SK-N-SH treated with all-trans-retinoic acid at 6 μM for 48 hours (cell line): Measurements from ENCODE around the gene NPEPL1.
"Not testable (repeated sequence)": the region's sequence is repeated elsewhere in the genome, so short reads cannot be mapped to it uniquely, and the experiment has no call there.

Source experiments
- ATAC-seq: fragments of 200-7000 bp; cut with Tn5 transposase; 3 replicates; pipeline ENCODE4 v1.9.1; 2020; ENCODE audit warnings: mild to moderate bottlenecking, moderate library complexity
- ARNTL ChIP-seq: fragments of 450-650 bp; formaldehyde crosslinking; IDR thresholded peaks from 2 replicates; pipeline ENCODE4 v1.5.0; 2020; ENCODE audit warnings: low read depth, mild to moderate bottlenecking, moderate library complexity, borderline replicate concordance
- BACH2 ChIP-seq: fragments of 250-450 bp; sonication (Bioruptor Pico); IDR thresholded peaks from 2 replicates; pipeline ENCODE4 v1.9.0; 2021; ENCODE audit warnings: mild to moderate bottlenecking, borderline replicate concordance
- CSDC2 ChIP-seq: fragments of 250-450 bp; sonication (Bioruptor Pico); IDR thresholded peaks from 2 replicates; pipeline ENCODE4 v1.5.0; 2020; ENCODE audit warnings: mild to moderate bottlenecking, moderate library complexity
- ISL1 ChIP-seq: fragments of 250-450 bp; sonication (Bioruptor Pico); IDR thresholded peaks from 2 replicates; pipeline ENCODE4 v2.1.2; 2022; ENCODE audit warnings: mild to moderate bottlenecking, moderate library complexity
- PPARA ChIP-seq: fragments of 250-450 bp; sonication (Bioruptor Pico); IDR thresholded peaks from 2 replicates; pipeline ENCODE4 v1.5.0; 2020; ENCODE audit warnings: mild to moderate bottlenecking, borderline replicate concordance
- RARB ChIP-seq: fragments of 250-450 bp; sonication (Bioruptor Pico); IDR thresholded peaks from 2 replicates; pipeline ENCODE4 v1.8.0; 2021; ENCODE audit warnings: mild to moderate bottlenecking, moderate library complexity
- SNAI2 ChIP-seq: fragments of 250-450 bp; sonication (Bioruptor Pico); IDR thresholded peaks from 2 replicates; pipeline ENCODE4 v1.5.0; 2020; ENCODE audit warnings: mild to moderate bottlenecking, moderate library complexity
- TCF4 ChIP-seq: fragments of 250-450 bp; sonication (Bioruptor Pico); IDR thresholded peaks from 2 replicates; pipeline ENCODE4 v1.8.0; 2021; ENCODE audit warnings: mild to moderate bottlenecking, moderate library complexity, borderline replicate concordance
- TOX ChIP-seq: fragments of 250-450 bp; sonication (Bioruptor Pico); IDR thresholded peaks from 2 replicates; pipeline ENCODE4 v1.8.0; 2021; ENCODE audit warnings: mild to moderate bottlenecking, moderate library complexity, borderline replicate concordance
- ZC3H10 ChIP-seq: fragments of 250-450 bp; sonication (Bioruptor Pico); IDR thresholded peaks from 2 replicates; pipeline ENCODE4 v1.5.1; 2021; ENCODE audit warnings: mild to moderate bottlenecking, moderate library complexity
- ZNF565 ChIP-seq: fragments of 450-650 bp; formaldehyde crosslinking; conservative IDR thresholded peaks from 2 replicates; pipeline ENCODE4 v1.5.0; 2020; ENCODE audit warnings: low read depth, mild to moderate bottlenecking, moderate library complexity
- ZNF70 ChIP-seq: fragments of 450-650 bp; formaldehyde crosslinking; IDR thresholded peaks from 2 replicates; pipeline ENCODE4 v1.5.0; 2020; ENCODE audit warnings: mild to moderate bottlenecking, moderate library complexity
- TF ChIP-seq, protein P1 (sequence below): fragments of 250-450 bp; sonication (Bioruptor Pico); IDR thresholded peaks from 2 replicates; pipeline ENCODE4 v1.5.0; 2020; ENCODE audit warnings: mild to moderate bottlenecking, moderate library complexity
- TF ChIP-seq, protein P2 (sequence below): fragments of 250-450 bp; sonication (Bioruptor Pico); IDR thresholded peaks from 2 replicates; pipeline ENCODE4 v1.8.0; 2021; ENCODE audit warnings: low read depth, mild to moderate bottlenecking, moderate library complexity, borderline replicate concordance
- TF ChIP-seq, protein P3 (sequence below): fragments of 250-450 bp; sonication (Bioruptor Pico); IDR thresholded peaks from 2 replicates; pipeline ENCODE4 v1.5.1; 2021; ENCODE audit warnings: mild to moderate bottlenecking, moderate library complexity
- TF ChIP-seq, protein P4 (sequence below): fragments of 250-450 bp; sonication (Bioruptor Pico); IDR thresholded peaks from 2 replicates; pipeline ENCODE4 v1.8.0; 2020; ENCODE audit warnings: mild to moderate bottlenecking, moderate library complexity, borderline replicate concordance

NPEPL1 gene

DNA sequence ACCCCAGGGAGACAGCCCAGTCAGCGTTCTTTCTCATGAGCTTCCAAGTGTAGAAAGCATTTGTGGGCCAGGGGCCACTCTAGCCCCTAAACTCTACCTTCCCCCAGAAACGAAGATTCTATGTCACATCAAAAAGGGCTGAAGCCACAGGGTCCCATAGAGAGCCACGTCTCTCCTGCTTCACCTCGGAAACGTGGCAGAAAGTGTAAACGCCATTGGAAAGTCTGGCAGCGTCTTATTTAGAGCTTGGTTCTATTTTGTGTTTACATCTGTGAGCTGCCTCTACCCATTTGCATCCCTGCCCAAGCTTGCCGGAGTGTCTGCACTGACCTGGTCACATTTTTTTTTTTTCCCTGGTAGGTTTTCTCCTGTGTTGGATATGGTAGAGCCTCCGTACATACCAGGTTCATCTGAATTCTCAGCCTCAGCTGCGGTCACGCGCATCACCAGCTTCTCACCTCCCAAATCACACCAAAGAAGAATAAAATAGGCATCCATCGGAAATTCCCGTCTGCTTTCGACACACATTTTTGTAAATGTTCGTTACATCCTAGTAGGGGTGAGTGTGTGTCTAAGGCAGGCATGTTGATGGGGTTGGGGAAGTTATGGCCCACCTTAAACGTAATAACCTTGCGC, 62.6 kb downstream of the NPEPL1 start (continued):
- TF ChIP-seq, protein P1, sequence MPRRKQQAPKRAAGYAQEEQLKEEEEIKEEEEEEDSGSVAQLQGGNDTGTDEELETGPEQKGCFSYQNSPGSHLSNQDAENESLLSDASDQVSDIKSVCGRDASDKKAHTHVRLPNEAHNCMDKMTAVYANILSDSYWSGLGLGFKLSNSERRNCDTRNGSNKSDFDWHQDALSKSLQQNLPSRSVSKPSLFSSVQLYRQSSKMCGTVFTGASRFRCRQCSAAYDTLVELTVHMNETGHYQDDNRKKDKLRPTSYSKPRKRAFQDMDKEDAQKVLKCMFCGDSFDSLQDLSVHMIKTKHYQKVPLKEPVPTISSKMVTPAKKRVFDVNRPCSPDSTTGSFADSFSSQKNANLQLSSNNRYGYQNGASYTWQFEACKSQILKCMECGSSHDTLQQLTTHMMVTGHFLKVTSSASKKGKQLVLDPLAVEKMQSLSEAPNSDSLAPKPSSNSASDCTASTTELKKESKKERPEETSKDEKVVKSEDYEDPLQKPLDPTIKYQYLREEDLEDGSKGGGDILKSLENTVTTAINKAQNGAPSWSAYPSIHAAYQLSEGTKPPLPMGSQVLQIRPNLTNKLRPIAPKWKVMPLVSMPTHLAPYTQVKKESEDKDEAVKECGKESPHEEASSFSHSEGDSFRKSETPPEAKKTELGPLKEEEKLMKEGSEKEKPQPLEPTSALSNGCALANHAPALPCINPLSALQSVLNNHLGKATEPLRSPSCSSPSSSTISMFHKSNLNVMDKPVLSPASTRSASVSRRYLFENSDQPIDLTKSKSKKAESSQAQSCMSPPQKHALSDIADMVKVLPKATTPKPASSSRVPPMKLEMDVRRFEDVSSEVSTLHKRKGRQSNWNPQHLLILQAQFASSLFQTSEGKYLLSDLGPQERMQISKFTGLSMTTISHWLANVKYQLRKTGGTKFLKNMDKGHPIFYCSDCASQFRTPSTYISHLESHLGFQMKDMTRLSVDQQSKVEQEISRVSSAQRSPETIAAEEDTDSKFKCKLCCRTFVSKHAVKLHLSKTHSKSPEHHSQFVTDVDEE (CRISPR knock-in tag): no peak
- TF ChIP-seq ZC3H10 (CRISPR knock-in tag): no peak

DNA sequence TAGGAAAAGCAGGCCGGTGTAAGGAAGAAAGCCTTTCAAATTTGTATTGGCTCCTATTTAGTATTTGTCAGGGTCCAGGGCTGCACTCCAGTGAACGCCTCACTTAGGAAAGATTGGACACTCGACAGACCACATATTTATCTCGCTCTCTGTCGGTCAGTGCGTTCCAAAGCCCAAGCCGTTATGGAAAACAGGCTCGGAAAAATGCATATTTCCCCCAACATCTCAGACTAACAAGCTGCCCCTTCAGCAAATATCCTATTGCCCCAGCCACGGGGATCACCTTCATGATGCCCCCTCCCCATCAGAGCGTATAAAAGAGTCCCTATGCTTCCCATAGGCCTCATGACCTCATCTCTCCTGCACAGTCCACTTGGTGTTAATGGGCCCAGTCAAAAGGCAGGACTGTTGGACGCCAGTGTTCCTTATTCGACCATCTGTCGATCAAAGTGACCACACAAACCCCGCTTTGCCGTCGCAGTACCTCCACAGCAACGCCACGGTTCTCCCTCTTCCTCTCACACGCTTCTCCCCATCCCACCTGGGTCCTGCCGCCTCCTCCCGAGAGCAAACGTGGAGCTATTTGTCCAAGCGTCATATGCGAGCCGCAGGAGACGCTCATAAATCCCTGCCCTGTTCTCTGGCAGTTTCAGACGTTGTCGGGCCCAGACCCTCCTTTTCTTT, 63.3 kb downstream of the NPEPL1 start:
- TF ChIP-seq TCF4 (CRISPR knock-in tag): no peak
- TF ChIP-seq PPARA: no peak
- TF ChIP-seq ISL1: no peak
- no peak for TF ChIP-seq RARB (CRISPR knock-in tag)
- TF ChIP-seq ZC3H10 (CRISPR knock-in tag): no peak
- TF ChIP-seq, protein P2, sequence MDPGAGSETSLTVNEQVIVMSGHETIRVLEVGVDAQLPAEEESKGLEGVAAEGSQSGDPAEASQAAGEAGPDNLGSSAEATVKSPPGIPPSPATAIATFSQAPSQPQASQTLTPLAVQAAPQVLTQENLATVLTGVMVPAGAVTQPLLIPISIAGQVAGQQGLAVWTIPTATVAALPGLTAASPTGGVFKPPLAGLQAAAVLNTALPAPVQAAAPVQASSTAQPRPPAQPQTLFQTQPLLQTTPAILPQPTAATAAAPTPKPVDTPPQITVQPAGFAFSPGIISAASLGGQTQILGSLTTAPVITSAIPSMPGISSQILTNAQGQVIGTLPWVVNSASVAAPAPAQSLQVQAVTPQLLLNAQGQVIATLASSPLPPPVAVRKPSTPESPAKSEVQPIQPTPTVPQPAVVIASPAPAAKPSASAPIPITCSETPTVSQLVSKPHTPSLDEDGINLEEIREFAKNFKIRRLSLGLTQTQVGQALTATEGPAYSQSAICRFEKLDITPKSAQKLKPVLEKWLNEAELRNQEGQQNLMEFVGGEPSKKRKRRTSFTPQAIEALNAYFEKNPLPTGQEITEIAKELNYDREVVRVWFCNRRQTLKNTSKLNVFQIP (CRISPR knock-in tag): no peak
- TF ChIP-seq TOX (CRISPR knock-in tag): no peak
- TF ChIP-seq, protein P3, sequence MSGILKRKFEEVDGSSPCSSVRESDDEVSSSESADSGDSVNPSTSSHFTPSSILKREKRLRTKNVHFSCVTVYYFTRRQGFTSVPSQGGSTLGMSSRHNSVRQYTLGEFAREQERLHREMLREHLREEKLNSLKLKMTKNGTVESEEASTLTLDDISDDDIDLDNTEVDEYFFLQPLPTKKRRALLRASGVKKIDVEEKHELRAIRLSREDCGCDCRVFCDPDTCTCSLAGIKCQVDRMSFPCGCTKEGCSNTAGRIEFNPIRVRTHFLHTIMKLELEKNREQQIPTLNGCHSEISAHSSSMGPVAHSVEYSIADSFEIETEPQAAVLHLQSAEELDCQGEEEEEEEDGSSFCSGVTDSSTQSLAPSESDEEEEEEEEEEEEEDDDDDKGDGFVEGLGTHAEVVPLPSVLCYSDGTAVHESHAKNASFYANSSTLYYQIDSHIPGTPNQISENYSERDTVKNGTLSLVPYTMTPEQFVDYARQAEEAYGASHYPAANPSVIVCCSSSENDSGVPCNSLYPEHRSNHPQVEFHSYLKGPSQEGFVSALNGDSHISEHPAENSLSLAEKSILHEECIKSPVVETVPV (CRISPR knock-in tag): no peak
- no peak for TF ChIP-seq CSDC2 (CRISPR knock-in tag)
- no peak for TF ChIP-seq SNAI2
- TF ChIP-seq BACH2 (CRISPR knock-in tag): no peak
- TF ChIP-seq, protein P4, sequence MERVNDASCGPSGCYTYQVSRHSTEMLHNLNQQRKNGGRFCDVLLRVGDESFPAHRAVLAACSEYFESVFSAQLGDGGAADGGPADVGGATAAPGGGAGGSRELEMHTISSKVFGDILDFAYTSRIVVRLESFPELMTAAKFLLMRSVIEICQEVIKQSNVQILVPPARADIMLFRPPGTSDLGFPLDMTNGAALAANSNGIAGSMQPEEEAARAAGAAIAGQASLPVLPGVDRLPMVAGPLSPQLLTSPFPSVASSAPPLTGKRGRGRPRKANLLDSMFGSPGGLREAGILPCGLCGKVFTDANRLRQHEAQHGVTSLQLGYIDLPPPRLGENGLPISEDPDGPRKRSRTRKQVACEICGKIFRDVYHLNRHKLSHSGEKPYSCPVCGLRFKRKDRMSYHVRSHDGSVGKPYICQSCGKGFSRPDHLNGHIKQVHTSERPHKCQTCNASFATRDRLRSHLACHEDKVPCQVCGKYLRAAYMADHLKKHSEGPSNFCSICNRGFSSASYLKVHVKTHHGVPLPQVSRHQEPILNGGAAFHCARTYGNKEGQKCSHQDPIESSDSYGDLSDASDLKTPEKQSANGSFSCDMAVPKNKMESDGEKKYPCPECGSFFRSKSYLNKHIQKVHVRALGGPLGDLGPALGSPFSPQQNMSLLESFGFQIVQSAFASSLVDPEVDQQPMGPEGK: no peak
- no peak for TF ChIP-seq ARNTL (CRISPR knock-in tag)
- no peak for ATAC-seq

DNA sequence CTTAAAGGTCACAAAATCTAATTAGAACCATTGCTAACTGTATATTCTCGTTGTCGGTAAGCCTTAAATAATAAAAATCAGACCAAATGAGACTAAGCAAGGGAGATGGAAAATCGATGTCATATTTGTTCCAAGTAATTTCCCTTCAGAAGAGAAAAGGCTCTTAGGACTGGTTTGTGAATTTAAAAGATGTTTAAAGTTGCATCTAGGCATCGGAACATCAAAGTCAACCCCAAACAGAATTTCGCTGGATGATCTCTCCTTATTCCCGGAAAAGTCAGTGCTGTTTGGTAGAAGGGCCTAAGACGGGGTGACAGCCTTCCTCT, 63.8 kb downstream of the NPEPL1 start:
- no peak for ATAC-seq
- TF ChIP-seq PPARA (no peak), TOX (CRISPR knock-in tag) (no peak), ZNF70 (CRISPR knock-in tag) (no peak), ZNF565 (CRISPR knock-in tag) (no peak)
- TF ChIP-seq, protein P1 (CRISPR knock-in tag): no peak
- TF ChIP-seq, protein P4: no peak

DNA sequence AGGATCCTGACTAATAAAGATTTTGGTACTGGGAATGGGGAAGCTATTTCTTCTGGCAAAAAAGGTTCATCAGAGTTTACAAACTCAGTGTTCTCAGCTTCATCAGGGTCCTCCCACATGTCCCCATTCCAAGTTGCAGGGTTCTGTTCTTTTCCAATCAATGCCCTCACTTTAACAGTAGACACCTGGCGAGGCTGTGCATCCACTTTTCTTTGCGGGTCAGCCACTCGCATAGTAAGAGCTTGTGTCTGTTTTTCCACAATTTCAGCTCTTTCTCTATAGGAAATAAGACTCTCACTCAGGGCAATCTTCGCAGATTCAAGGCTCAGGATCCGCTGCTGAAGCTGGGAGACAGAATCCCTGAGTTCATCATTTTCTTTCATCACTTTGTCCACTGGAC, 65.0 kb downstream of the NPEPL1 start:
- not testable (repeated sequence) for ATAC-seq
